GM19035 (cell line): ENCODE measurements around the gene CKLF.

Experiments used
- ATAC-seq: cut with Tn5 transposase; IDR thresholded peaks from one replicate; pipeline ENCODE4 v1.9.1; 2021; ENCODE audit not compliant: unreplicated experiment

The CKLF gene

DNA sequence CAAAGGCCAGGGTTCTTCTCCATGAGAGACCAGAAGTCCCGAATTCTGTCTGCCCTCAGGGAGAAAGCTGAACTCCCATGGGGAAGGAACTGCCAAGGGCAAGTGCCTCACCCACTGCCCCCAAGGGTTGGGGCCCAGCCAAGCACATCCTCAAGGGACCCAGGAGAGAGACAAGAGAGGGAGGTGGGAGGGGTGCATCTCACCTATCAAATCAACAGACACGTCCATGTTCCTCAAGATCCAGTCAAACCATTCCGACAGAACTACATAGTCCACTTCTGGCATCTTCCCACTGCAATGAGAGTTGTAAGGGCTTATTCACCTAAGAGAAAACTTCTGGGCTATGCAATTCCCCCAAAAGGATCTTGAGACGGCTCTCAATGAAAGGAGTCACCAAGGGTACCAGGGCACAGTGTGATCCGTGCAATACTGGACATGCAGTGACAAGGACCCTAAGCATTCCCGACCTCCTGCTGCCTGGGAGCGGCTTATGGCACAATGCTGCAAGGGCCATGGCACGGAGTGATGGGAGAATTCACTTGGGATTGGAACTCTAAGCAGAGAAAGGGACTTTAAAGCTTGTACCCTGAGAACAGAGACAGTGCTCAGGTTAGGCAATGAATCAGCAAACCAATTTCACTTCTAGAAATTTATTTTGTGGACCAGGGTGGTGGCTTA is 34.7 kb upstream of the CKLF start:
- no peak for ATAC-seq

DNA sequence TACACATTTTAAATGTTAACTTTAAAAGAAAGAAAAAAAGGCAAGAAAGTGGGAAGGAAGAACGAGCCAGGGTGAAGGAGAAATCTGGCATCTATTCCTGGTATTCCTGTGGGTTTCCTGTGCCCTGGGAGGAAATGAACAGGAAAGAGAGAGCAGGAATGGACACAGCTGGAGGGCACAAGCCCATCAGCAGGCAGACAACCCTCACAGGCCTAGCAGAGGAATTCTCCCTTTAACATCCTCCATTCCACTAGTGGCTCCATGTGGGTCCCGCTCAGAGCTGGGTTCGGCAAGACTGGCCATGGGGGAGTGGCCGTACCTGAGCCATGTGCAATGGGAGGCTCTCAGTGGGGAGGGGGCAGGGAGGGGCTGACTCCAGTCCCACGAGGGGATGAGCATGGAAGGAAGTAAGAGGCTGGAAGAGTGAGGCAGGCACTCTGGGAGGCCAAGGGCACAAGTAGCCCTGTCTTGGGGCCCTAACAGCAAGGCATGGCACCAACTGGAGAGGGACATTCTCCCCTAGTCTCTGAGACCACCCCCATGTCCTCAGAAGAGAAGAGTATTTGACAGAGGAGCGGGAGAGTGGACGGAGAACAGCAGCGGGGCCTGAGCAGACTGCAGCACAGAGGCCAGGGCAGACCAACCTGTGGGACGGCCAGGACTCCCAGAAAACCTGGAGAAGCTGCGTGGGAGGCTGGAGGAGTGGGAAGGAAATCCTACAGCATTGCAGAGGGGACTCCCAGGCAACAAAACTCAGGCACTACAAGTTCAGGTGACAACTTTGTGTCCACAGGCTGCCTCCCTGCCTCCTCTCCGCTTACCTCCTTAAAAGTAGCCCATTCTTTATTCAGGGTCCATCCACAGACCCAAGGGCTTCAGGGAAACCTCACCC is 32.6 kb upstream of the CKLF start:
- no peak for ATAC-seq

DNA sequence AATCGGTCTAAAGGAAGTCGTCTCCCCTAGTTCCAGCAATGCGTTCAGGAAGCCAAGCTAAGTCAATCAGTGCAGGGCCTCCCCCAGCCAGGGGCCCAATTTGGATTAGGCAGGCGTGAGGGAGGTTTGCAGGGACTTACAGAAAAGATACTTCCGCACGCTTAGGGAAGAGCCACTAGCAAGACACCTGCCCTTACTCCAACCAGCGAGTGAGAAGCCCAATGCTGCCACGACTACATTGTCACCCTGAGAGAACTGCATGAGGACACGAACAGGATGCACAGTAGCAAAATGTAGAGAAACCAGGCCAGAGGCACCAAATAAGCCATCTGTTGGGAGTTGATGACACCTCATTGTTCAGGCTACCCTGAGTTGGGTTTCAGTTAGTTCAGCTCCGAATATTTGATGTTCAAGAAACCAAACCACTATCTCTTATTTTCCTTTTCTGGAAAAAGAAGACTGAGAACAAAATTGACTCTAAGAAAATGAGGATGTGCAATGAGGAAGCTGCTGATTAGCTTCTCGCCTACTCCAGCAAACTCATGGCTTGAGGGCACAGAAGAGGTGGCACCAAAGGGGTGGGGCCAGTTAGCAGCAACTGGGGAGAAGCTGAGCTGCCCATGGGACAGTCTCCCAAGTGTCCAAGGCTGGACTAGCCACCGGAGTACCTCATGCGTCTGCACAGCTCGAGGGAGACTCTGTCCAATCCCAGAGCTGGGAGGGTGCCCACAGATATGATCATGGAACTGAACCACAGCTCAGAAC is 31.8 kb upstream of the CKLF start:
- no peak for ATAC-seq

DNA sequence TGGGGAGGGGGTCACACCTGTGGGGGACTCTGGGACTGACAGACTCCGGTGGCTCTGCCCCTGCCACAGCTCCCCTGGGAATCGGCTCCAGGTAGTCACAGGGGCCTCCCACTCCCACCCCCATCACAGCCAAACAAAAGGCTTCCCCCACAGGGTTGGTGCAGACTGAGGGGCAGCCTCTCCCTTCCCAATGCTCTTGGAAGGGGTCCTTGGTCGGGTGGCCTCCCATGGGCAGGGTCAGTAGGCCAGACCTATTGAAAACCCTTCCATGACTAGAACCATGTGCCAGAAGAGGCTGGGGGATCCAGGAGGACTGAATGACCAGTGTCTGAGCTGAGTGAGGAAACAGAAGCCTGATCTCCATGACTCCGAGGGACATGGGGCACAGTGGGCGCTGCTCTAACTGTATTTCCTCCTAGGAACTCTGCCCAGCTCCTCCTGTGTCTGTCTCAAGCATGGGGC is 31.1 kb upstream of the CKLF start:
- no peak for ATAC-seq

DNA sequence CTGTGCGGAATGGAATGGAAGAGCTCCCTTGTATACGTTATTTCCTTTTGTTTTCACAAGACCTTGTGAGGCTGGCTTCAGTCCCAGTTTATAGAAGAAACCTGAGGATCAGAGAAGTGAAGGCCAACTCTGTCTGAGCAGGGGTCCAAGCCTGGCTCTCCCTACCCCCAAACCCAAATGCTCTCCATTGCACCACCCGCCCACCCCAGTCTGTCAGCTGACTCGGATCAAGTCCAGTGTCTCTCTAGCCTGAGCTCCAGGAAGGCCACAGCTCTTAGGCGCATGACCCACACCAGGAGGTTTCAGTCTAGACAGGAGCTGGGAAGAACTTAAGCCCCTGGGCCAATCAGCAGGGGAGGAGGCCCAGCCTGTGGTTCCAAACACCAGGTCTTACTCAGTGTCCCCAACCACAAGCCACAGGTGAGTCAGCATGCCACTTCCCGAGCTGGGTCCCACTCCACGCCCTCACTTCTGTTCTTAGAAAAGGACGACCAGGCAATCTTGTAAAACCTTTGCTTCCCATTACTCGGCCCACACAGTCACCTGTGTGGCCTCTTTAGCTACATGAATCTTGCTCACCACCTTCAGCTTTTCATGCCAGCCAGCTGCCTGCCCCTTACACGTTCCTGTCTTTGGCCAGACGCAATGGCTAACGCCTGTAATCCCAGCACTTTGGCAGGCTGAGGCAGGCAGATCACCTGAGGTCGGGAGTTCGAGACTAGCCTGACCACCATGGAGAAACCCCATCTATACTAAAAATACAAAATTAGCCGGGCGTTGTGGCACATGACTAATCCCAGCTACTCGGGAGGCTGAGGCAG is 30.2 kb upstream of the CKLF start:
- ATAC-seq: peak; percentile 44

DNA sequence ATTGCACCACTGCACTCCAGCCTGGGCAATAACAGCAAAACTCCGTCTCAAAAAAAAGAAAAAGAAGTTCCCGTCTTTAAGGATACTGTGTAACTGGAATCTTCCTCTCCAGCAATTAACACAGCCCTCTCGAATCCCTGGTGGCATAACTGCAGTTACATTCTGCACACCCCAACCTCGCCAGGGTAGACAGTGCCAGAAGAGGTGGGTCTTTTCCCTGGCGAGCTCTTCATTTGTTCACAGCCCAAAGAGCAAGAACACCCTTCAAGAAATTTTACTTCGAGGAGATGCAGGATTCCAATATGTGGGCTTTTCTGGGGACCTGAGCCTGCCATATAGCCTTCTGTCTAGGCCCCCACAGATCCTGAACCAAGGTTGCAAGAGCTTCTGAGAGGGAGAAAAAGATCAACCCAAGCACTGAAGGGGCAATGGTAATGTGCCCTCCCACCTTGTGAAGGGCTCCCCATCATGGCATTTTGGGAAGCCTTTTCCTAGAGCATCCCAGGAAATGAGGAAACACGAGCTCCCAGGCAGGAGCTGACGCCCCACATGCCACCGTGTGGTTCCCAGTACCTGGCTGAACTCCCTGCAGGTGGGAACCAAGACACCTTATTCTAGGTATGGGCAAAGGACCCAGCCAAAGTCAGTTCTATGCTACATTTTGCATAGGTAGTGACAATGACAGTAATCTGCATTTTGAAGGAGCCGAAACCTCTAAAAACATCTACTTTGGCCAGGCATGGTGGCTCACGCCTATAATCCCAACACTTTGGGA is 29.4 kb upstream of the CKLF start:
- ATAC-seq: no peak

DNA sequence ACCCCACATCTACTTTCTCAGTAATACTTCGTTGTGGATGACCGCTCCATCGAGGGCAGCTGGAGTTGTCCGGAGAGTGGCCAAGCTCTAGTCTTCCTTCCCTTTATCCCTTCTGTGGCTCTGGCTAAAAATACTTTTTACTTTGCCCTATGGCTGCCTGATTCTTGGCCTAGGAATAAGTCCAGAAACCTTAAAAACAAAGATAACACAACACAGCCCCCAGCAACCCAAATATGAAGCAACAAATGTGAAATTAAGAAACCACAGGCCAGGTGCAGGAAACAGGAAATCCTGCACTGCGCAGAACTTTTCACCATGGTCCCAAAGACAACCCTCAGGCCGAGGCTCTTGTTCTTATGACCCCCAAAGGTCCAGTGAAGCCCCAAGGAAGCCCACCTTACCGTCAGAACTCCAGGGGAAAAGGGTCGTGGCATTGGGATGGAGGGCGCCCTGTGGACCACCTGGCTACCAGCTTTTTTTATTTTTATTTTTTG is 28.5 kb upstream of the CKLF start:
- peak; percentile 38 for ATAC-seq

DNA sequence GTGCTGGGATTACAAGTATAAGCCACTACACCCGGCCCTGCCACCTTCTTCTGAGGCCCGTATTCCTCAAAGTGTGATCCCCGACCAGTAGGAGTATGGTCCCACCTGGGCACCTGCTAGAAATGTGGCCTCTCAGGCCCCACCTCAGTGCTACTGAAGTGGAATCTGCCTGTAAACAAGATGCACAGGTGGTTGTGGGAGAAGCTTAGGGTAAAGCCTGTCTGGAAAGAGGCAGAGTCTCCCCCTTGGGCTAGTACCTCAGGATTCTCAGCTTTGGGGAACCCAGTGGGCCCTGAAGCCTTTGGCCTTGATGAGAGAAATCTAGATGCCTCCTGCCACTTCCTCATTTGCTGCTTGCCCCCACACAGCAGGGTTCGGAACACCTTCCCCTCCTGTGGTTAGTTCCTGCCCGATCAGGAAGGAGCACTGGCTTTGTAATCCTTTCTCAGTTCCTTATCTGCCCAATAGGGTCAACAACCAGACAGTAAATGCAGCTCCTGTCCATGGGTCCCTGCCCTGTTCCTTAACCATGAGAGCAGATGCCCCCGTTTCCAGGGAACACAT is 27.7 kb upstream of the CKLF start:
- peak; percentile 74 for ATAC-seq

DNA sequence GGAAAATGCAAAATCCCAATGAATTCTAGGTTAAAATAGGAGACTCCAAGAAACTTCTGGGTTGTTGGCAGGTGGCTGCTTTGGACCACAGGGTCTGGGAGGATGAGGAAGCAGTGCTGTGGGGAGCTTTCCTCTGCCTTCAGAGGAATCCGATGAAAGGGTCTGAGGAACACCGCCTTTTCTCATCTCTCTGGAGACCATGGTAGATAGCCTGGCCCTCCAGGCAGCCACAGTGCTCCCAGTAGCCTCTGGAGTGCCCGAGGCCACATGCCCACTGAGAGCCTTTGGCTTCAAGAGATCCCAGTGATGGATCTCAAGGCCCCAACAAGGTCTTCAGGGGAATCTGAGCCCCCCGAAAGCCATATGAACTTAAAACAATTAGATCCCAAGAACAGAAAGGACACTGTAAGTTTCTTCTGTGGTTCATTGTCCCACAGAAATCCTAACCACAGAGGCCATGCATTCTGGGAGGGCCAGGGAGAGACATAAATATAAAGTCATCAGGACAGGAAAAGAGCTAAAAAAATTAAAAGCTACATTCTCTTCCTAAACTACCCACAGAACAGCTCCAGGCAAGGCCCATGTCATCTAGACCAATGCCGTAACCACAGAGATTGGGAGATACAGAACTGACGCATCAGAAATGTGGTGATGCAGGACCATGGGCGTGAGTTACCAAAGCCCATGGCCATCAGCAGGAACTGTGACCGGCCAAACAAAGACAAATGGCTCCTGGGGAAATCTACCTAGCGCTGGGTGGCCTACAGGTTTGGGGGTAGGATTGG is 26.8 kb upstream of the CKLF start:
- no peak for ATAC-seq

DNA sequence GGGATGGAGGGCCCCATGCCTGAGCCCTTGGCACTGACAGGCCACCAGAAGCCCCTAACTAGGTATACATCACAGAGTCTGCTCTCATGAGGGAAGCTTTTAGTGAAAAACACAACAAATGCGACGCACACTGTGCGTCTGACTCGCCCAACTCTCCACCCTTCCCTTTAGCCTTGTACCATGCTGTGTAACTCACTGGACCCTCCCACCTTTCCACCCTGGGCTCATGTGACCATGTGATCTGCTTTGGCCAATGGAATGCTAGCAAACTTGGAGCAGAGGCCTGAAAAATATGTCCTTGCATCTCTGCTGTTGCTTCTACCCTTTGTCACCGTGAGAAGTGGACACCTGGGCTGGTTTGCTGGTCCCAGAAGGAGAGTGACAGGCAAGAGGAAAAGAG is 24.1 kb upstream of the CKLF start:
- no peak for ATAC-seq

DNA sequence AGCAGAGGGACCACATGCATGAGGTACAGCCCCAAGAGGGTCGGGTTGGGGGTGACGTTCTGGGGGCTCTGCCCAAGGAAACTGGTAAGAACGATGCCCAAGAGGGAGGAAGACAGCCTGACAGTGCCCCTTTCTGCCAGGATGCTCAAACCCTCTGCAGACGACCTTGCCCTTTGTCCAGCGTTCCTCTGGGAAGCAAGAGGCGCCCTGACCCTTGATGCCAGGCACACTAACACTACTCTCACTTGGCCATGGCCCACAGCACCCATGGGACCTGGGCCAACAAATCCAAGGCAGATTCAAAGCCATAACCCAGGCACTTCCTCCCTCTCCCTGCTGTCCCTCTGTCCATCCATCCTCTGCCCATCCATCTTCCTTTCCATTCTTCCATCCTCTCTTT is 22.9 kb upstream of the CKLF start:
- ATAC-seq: no peak

DNA sequence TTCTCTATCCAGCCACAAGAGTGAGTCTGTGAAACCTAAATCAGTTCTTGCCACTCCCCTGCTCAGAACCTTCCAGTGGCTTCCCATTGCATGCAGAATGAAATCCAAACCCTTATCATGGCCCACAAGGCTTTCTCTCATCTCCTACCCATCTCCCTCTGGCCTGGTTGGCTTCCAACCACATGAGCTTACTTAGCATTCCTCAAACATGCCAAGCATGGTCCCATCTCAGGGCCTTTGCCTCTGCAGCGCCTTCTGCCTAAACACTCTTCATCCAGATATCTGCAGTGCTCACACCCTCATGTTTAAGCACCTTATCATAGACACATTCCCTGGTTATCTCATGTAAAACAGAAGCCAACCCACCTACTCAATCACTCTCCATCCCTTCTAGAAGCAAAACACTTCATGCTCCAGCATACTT is 18.0 kb upstream of the CKLF start:
- no peak for ATAC-seq

DNA sequence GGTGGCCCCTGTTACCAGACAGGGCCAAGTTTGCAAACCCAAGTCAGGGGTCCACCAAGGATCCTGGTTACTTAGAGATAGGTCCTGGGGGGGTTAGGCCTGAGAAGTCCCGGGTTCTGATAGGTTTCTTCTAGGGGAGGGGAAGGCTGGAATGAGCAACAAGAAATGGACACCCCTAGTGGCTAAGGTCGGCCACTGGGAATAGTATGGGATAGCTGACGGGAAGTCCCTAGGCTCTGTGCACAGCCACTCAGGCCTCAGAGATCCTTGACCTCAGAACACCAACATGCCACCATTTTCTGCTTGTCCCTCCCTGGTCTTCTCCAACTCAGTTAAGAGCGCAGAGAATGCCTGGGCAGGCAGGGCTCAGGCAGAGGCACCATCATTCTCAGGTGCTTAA is 15.9 kb upstream of the CKLF start:
- no peak for ATAC-seq

DNA sequence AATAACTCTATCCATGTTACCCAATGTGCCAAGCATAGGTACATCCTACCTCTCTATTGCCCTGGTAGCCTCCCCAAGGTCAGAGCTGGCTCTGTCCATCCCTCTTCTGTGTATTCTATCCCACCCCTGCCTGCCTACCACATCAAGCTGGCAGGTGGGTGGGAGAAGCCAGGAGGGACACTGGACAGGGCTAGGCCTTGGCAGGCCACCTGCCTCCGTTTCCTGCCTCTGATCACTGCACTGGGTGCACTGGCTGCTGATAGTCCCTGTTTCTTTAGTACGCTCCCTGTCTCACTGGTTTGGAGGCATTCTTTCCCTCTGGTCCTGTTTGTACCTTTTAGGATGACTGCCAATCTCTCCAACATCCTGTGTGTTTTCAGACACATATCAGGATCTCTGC is 15.1 kb upstream of the CKLF start:
- no peak for ATAC-seq

DNA sequence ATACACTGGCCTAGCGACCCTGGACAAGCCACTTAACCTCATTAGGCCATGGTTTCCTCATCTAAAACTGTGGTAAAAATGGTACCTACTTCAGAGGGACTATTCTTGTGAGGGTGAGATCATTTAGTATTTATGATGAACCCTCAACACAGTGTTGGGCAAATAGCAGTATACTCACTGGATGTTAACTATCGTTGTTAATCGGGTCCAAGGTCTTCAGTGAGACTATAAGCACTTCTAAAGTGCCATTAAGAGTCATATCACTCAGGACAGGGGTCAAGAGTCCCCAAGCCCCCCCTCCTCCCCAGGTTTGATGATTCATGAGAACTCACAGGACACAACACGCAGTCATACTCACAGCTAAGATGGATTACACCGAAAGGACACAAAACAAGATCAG is 13.5 kb upstream of the CKLF start:
- ATAC-seq: no peak

DNA sequence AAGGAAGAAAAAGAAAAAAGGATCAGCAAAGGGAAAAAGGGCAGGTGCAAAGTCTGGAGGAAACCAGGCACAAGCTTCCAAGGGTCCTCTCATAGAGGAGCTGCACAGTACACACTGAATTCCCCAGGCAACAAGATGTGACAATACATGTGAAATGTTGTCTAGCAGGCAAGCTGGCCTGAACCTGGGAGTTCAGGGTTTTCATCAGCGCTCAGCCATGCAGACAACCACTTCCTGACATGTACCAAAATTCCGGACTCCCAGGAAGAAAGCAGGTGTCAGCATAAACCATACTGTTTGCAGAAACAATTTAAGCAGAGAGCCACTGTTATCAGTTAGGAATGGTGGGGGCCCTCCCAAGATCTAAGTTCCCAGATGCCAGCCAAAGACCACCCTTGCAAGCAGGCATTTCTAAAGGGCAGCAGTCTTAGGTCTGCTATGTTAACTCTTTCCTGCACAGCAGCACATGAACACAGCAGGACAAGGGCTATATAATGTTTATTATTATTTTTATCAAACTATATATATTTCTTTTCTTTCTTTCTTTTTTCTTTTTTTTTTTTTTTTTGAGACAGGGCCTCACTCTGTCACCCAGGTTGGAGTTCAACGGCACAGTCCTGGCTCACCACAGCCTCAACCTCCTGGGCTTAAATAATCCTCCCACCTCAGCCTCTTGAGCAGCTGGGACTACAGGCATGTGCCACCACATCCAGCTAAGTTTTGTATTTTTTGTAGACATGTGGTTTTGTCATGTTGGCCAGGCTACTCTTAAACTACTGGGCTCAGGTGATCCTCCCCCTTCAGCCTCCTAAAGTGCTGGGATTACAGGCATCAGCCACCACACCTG is 12.5 kb upstream of the CKLF start:
- peak; percentile 53 for ATAC-seq

DNA sequence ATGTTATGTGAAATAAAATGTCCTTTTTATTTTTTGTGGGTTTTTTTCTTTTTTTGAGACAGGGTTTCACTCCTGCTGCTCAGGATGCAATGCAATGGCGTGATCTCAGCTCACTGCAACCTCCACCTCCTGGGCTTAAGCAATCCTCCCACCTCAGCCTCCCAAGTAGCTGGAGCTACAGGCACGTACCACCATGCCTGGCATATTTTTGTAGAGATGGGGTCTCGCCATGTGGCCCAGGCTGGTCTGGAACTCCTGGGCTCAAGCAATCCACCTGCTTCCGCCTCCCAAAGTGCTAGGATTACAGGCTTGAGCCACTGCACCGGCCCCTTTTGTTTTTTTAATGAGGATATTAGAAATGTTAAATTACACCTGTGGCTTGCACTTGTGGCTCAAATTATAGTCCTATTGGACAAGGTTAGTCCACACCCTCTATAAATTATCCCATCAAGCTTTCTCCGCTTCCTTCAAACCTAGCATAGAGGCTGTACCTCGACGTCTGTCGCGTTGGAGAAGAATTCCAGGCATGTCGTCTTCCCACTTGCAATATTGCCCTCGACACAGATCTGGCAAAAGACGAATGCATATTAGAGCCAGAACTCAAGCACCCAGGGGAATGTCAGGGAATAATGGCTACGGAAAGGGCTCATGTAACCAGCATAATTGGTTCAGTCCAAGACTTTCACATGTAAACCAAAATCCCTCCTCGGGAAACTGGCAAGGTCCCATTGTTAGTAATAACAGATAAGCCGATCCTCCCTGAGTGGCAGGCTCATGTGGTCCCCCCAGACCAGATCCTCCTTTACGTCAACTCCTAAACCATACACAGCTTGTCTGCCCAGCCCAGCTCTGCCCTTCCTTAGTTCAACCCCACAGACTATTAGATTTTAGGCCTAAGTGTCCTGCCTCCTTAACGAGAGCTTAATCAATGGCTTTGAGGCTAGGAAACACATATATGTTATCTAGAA is 10.7 kb upstream of the CKLF start:
- no peak for ATAC-seq
